Small intestine (tissue), 7 donors: ENCODE results near the gene C1QTNF9B. TPM values are rescaled to one million over a fixed set of nuclear protein-coding genes. Genes with fewer than 3 reads are reported as not detected.

Experiments used
- DNase-seq, 2 donors: peaks; one replicate each; pipeline versions ENCODE4 v3.0.0 to v3.0.0-alpha.2; 2013
- FAIRE-seq: peaks from 2 replicates; lab custom pipeline; 2012; peaks lifted over from hg19 to GRCh38; lab: Jason Lieb, UNC
- H3K27ac ChIP-seq, 3 donors: one replicate each; pipeline ENCODE4 v1.5.1; 2013; ENCODE audit warnings: low read length in 2 of 3, mild to moderate bottlenecking in 2 of 3, control low read depth in 1 of 3, inconsistent platforms in 1 of 3, low read depth in 1 of 3, moderate library complexity in 1 of 3
- H3K27me3 ChIP-seq, 3 donors: one replicate each; pipeline ENCODE4 v1.6.1; 2013; ENCODE audit warnings: low read length in 3 of 3, inconsistent platforms in 1 of 3; ENCODE audit not compliant: control insufficient read depth in 3 of 3, insufficient read depth in 3 of 3
- H3K36me3 ChIP-seq, 3 donors: one replicate each; pipeline ENCODE4 v1.6.1; 2013; ENCODE audit warnings: low read length in 3 of 3, inconsistent platforms in 1 of 3, low read depth in 1 of 3, mild to moderate bottlenecking in 1 of 3, moderate library complexity in 1 of 3; ENCODE audit not compliant: control insufficient read depth in 3 of 3, insufficient read depth in 2 of 3
- H3K4me1 ChIP-seq, 3 donors: one replicate each; pipeline ENCODE4 v1.6.1; 2013; ENCODE audit warnings: low read length in 2 of 3, inconsistent platforms in 1 of 3, low read depth in 1 of 3, mild to moderate bottlenecking in 1 of 3, moderate library complexity in 1 of 3; ENCODE audit not compliant: control insufficient read depth in 3 of 3, insufficient read depth in 2 of 3
- H3K4me3 ChIP-seq, 3 donors: one replicate each; pipeline ENCODE4 v1.5.1; 2013; ENCODE audit warnings: low read length in 3 of 3, control low read depth in 1 of 3, inconsistent platforms in 1 of 3, low read depth in 1 of 3, mild to moderate bottlenecking in 1 of 3, moderate library complexity in 1 of 3
- H3K9me3 ChIP-seq, 2 donors: one replicate each; pipeline ENCODE4 v1.6.1; 2013; ENCODE audit warnings: low read depth in 1 of 2, low read length in 1 of 2; ENCODE audit not compliant: control insufficient read depth in 2 of 2, insufficient read depth in 1 of 2
- WGBS, 3 donors: extraction: QIAGEN DNeasy Blood & Tissue Kit; methylation state at CpG; one replicate each; pipeline ENCODE4 v1.1.7; 2013; 5-methylcytosine and 5-hydroxymethylcytosine counted together
- polyA plus RNA-seq, 4 donors: library from polyadenylated mRNA; stranded (reverse) in 3 of 4; unstranded in 1 of 4; fragments of 200-250 nt in 3 of 4; fragments of 120-200 nt in 1 of 4; gene quantifications; one replicate each; pipeline versions ENCODE4 v1.2.1 to v1.2.3, GENCODE V29; 2013
- donor health status: healthy with polysubstance abuse.
- donor health status: control.
- donor health status: control.
- donor health status: Bipolar disorder and iron deficiency.
- donor health status: healthy.

Gene C1QTNF9B
- polyA plus RNA-seq, 4 donors: 0.19 to 0.49 TPM; not detected in 2

- DNase-seq: no peak
- H3K36me3 ChIP-seq: peaks cover 0 to 9% (median 2%) of the 10 kb centered on the region in 3 donors
- no peak overlapping the region for H3K4me3 ChIP-seq
- H3K4me1 ChIP-seq: no peaks in the 10 kb centered on the region
- H3K27me3 ChIP-seq: no peaks in the 10 kb centered on the region
- 97 to 99% (median 99%) methylated on average over 2 of the region's 2 CpGs for WGBS, 3 donors
- FAIRE-seq: no peak
- no peaks in the 10 kb centered on the region for H3K9me3 ChIP-seq
- H3K27ac ChIP-seq: no peak overlapping the region
Measured at GRCh38 chr13:23849670-23850069, 47.6 kb downstream of the C1QTNF9B start.

GRCh38 chr13:23848646-23849141, 48.6 kb downstream of the C1QTNF9B start:
- no peak for FAIRE-seq

GRCh38 chr13:23848019-23848418, 49.3 kb downstream of the C1QTNF9B start:
- no peaks in the 10 kb centered on the region for H3K9me3 ChIP-seq
- FAIRE-seq (no peak), DNase-seq (no peak)
- H3K27me3 ChIP-seq: no peaks in the 10 kb centered on the region
- H3K36me3 ChIP-seq: peaks cover 0 to 9% (median 2%) of the 10 kb centered on the region in 3 donors
- no peak overlapping the region for H3K4me3 ChIP-seq
- no peaks in the 10 kb centered on the region for H3K4me1 ChIP-seq
- WGBS, 3 donors: 76 to 94% (median 79%) methylated on average over 2 of the region's 2 CpGs
- H3K27ac ChIP-seq: no peak overlapping the region

More at GRCh38 chr13:23848646-23849141, 48.6 kb downstream of the C1QTNF9B start:
- no peak overlapping the region for H3K4me3 ChIP-seq
- no peaks in the 10 kb centered on the region for H3K27me3 ChIP-seq
- no peaks in the 10 kb centered on the region for H3K9me3 ChIP-seq
- H3K27ac ChIP-seq: no peak overlapping the region
- no peak for DNase-seq
- WGBS, 3 donors: 76 to 92% (median 86%) methylated on average over 8 of the region's 8 CpGs
- no peaks in the 10 kb centered on the region for H3K4me1 ChIP-seq
- peaks cover 0 to 9% (median 2%) of the 10 kb centered on the region in 3 donors for H3K36me3 ChIP-seq

- Histone ChIP-seq H3K27ac (no peak overlapping the region), H3K4me3 (no peak overlapping the region), H3K9me3 (no peaks in the 10 kb centered on the region), H3K4me1 (no peaks in the 10 kb centered on the region), H3K27me3 (no peaks in the 10 kb centered on the region), H3K36me3 (peaks cover 0 to 9% (median 2%) of the 10 kb centered on the region in 3 donors)
- DNase-seq (no peak), FAIRE-seq (no peak)
- 69 to 83% (median 79%) methylated on average over 2 of the region's 2 CpGs for WGBS, 3 donors
Measured at GRCh38 chr13:23847497-23847896, 49.8 kb downstream of the C1QTNF9B start.

- peaks cover 0 to 9% (median 2%) of the 10 kb centered on the region in 3 donors for H3K36me3 ChIP-seq
- DNase-seq (no peak), FAIRE-seq (no peak)
- H3K9me3 ChIP-seq: no peaks in the 10 kb centered on the region
- 85 to 92% (median 88%) methylated on average over 5 of the region's 5 CpGs for WGBS, 3 donors
- H3K4me3 ChIP-seq: no peak overlapping the region
- H3K27ac ChIP-seq: no peak overlapping the region
- H3K4me1 ChIP-seq: no peaks in the 10 kb centered on the region
- no peaks in the 10 kb centered on the region for H3K27me3 ChIP-seq
Measured at GRCh38 chr13:23845105-23845725, 52.1 kb downstream of the C1QTNF9B start.

GRCh38 chr13:23844132-23844531, 53.2 kb downstream of the C1QTNF9B start:
- Histone ChIP-seq H3K27me3 (no peaks in the 10 kb centered on the region), H3K4me1 (no peaks in the 10 kb centered on the region), H3K9me3 (no peaks in the 10 kb centered on the region), H3K36me3 (peaks cover 0 to 9% (median 2%) of the 10 kb centered on the region in 3 donors), H3K27ac (no peak overlapping the region), H3K4me3 (no peak overlapping the region)
- DNase-seq (no peak), FAIRE-seq (no peak)
- WGBS, 3 donors: 78 to 96% (median 92%) methylated on average over 2 of the region's 2 CpGs

GRCh38 chr13:23843436-23843835, 53.9 kb downstream of the C1QTNF9B start:
- 57 to 78% (median 74%) methylated on average over 1 of the region's 1 CpG for WGBS, 3 donors

GRCh38 chr13:23842406-23842805, 54.9 kb downstream of the C1QTNF9B start:
- Histone ChIP-seq H3K27me3 (no peaks in the 10 kb centered on the region), H3K27ac (no peak overlapping the region), H3K4me3 (no peak overlapping the region), H3K36me3 (peaks cover 0 to 2% (median 0%) of the 10 kb centered on the region in 3 donors), H3K4me1 (no peaks in the 10 kb centered on the region), H3K9me3 (no peaks in the 10 kb centered on the region)
- 96 to 97% (median 96%) methylated on average over 8 of the region's 8 CpGs for WGBS, 3 donors
- DNase-seq (no peak), FAIRE-seq (no peak)

More at GRCh38 chr13:23843436-23843835, 53.9 kb downstream of the C1QTNF9B start:
- no peak overlapping the region for H3K4me3 ChIP-seq
- H3K27me3 ChIP-seq: no peaks in the 10 kb centered on the region
- DNase-seq (no peak), FAIRE-seq (no peak)
- H3K36me3 ChIP-seq: peaks cover 0 to 2% (median 2%) of the 10 kb centered on the region in 3 donors
- H3K4me1 ChIP-seq: no peaks in the 10 kb centered on the region
- no peak overlapping the region for H3K27ac ChIP-seq
- H3K9me3 ChIP-seq: no peaks in the 10 kb centered on the region
